Mesothelial cell of epicardium (in vitro differentiated cells): ENCODE measurements around the gene ADGRG7. TPM values are rescaled to one million over a fixed set of nuclear protein-coding genes. Genes with fewer than 3 reads are reported as not detected.

Experiments
- DNase-seq, 2 experiments: peaks; one replicate each; pipeline ENCODE4 v3.0.0; 2021; ENCODE audit warnings: low spot score in 2 of 2; ENCODE audit not compliant: unreplicated experiment in 2 of 2
- H3K27ac Mint-ChIP-seq: 2 replicates; pipeline ENCODE4 v1.8.0; 2021; ENCODE audit warnings: mixed read lengths
- H3K27me3 Mint-ChIP-seq: 2 replicates; pipeline ENCODE4 v1.8.0; 2021; ENCODE audit warnings: low read depth, mixed read lengths
- H3K36me3 Mint-ChIP-seq: 2 replicates; pipeline ENCODE4 v1.8.0; 2021; ENCODE audit warnings: mixed read lengths
- H3K4me1 Mint-ChIP-seq: 2 replicates; pipeline ENCODE4 v1.8.0; 2021; ENCODE audit warnings: mixed read lengths
- H3K4me3 Mint-ChIP-seq: 2 replicates; pipeline ENCODE4 v1.8.0; 2021; ENCODE audit warnings: mild to moderate bottlenecking, moderate library complexity, mixed read lengths
- H3K9me3 Mint-ChIP-seq: 2 replicates; pipeline ENCODE4 v1.8.0; 2021; ENCODE audit warnings: mixed read lengths
- total RNA-seq: library from RNA; stranded (reverse); gene quantifications from 3 replicates; pipeline ENCODE4 v1.2.1, GENCODE V29; 2021
- TF ChIP-seq, protein P1 (sequence below): fragments of 200-600 bp; sonication (generic); IDR thresholded peaks from one replicate; pipeline ENCODE4 v1.5.0; 2021; ENCODE audit warnings: antibody characterized with exemption; ENCODE audit not compliant: unreplicated experiment

The ADGRG7 gene
- total RNA-seq, 1 donor from 2014 or later: not detected

- DNase-seq: no peak
- H3K4me3 Mint-ChIP-seq: no peak overlapping the region
- H3K9me3 Mint-ChIP-seq: peaks cover 16% of the 10 kb centered on the region
- peaks cover 1% of the 10 kb centered on the region for H3K27me3 Mint-ChIP-seq
- H3K4me1 Mint-ChIP-seq: peaks cover 11% of the 10 kb centered on the region
- TF ChIP-seq, protein P1, sequence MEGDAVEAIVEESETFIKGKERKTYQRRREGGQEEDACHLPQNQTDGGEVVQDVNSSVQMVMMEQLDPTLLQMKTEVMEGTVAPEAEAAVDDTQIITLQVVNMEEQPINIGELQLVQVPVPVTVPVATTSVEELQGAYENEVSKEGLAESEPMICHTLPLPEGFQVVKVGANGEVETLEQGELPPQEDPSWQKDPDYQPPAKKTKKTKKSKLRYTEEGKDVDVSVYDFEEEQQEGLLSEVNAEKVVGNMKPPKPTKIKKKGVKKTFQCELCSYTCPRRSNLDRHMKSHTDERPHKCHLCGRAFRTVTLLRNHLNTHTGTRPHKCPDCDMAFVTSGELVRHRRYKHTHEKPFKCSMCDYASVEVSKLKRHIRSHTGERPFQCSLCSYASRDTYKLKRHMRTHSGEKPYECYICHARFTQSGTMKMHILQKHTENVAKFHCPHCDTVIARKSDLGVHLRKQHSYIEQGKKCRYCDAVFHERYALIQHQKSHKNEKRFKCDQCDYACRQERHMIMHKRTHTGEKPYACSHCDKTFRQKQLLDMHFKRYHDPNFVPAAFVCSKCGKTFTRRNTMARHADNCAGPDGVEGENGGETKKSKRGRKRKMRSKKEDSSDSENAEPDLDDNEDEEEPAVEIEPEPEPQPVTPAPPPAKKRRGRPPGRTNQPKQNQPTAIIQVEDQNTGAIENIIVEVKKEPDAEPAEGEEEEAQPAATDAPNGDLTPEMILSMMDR: no peak
- no peak overlapping the region for H3K27ac Mint-ChIP-seq
- no peaks in the 10 kb centered on the region for H3K36me3 Mint-ChIP-seq
Observed at GRCh38 chr3:100602506-100603444, 6.6 kb upstream of the ADGRG7 start.

- Mint-ChIP-seq H3K27ac (no peak overlapping the region), H3K9me3 (peaks cover 14% of the 10 kb centered on the region), H3K4me3 (no peak overlapping the region), H3K27me3 (no peaks in the 10 kb centered on the region), H3K36me3 (no peaks in the 10 kb centered on the region), H3K4me1 (peaks cover 12% of the 10 kb centered on the region)
- TF ChIP-seq, protein P1: no peak
- DNase-seq: no peak
Observed at GRCh38 chr3:100603469-100603868, 5.9 kb upstream of the ADGRG7 start.

- no peaks in the 10 kb centered on the region for H3K9me3 Mint-ChIP-seq
- no peak overlapping the region for H3K27ac Mint-ChIP-seq
- H3K4me1 Mint-ChIP-seq: peaks cover 12% of the 10 kb centered on the region
- H3K27me3 Mint-ChIP-seq: peaks cover 9% of the 10 kb centered on the region
- TF ChIP-seq, protein P1: no peak
- no peak overlapping the region for H3K4me3 Mint-ChIP-seq
- DNase-seq: no peak
- no peaks in the 10 kb centered on the region for H3K36me3 Mint-ChIP-seq
Observed at GRCh38 chr3:100605358-100605757, 4.0 kb upstream of the ADGRG7 start.

GRCh38 chr3:100606894-100607512 lies 2.4 kb upstream of the ADGRG7 start:
- Mint-ChIP-seq H3K4me3 (no peak overlapping the region), H3K9me3 (no peaks in the 10 kb centered on the region), H3K36me3 (no peaks in the 10 kb centered on the region), H3K4me1 (peaks cover 8% of the 10 kb centered on the region), H3K27ac (no peak overlapping the region), H3K27me3 (peaks cover 17% of the 10 kb centered on the region)
- TF ChIP-seq, protein P1: no peak
- DNase-seq: no peak

- DNase-seq: no peak
- H3K4me1 Mint-ChIP-seq: peaks cover 4% of the 10 kb centered on the region
- TF ChIP-seq, protein P1: no peak
- H3K27ac Mint-ChIP-seq: no peak overlapping the region
- peaks cover 22% of the 10 kb centered on the region for H3K27me3 Mint-ChIP-seq
- H3K36me3 Mint-ChIP-seq: no peaks in the 10 kb centered on the region
- H3K4me3 Mint-ChIP-seq: no peak overlapping the region
- no peaks in the 10 kb centered on the region for H3K9me3 Mint-ChIP-seq
Observed at GRCh38 chr3:100609963-100610362, 562 bp downstream of the ADGRG7 start.
